ENCODE data around the gene MED13L. TPM values are rescaled to one million over a fixed set of nuclear protein-coding genes. Genes with fewer than 3 reads are reported as not detected.

MED13L gene
- total RNA-seq, 2 experiments from 2014 or later, result 25.7 to 40.1 TPM

- Histone ChIP-seq H4K20me1 (ENCODE audit: insufficient read depth, low read length) (peaks cover 2% of the 10 kb centered on the region; the same call in 1 of the 2 replicates), H2AFZ (ENCODE audit: low read length) (no peak overlapping the region), H3K9me2 (ENCODE audit: insufficient read depth, low read length) (no peaks in the 10 kb centered on the region), H3K27ac (ENCODE audit: low read depth, low read length, poor library complexity, severe bottlenecking) (no peak overlapping the region), H3K36me3 (ENCODE audit: insufficient read depth, low read length) (no peaks in the 10 kb centered on the region), H3K4me3 (ENCODE audit: low read depth, low read length, poor library complexity, severe bottlenecking) (no peak overlapping the region), H3K4me1 (ENCODE audit: insufficient read depth, low read length, poor library complexity, severe bottlenecking) (no peaks in the 10 kb centered on the region), H3K79me2 (ENCODE audit: insufficient read depth, low read depth, low read length) (no peaks in the 10 kb centered on the region), H3K4me2 (ENCODE audit: low read length) (no peak overlapping the region), H3K9me3 (ENCODE audit: low read length) (no peaks in the 10 kb centered on the region)
- TF ChIP-seq EZH2phosphoT487 (IDR thresholded peaks at IDR 0.05; ENCODE audit: borderline replicate concordance, low read depth, low read length) (no peak), CTCF (conservative IDR thresholded peaks at IDR 0.05; ENCODE audit: low read length) (no peak)
- BruUV-seq (replicated peaks), result no TSS peak
- intact Hi-C loops (cut with micrococcal nuclease; ENCODE audit: unreplicated experiment), result no loop called here
- POLR2A ChIA-PET, result interaction anchor here (0.6 to 1.0 kb wide), 3 partner anchors 30 to 163 kb away, joined by 3 read pairs; no protein-coding TSS in a partner anchor
- DNase-seq (ENCODE audit: low spot score), result no peak
- CTCF ChIA-PET (ENCODE audit: unreplicated experiment), result no interaction called here
Measured at GRCh38 chr12:116094475-116094874, 183.0 kb downstream of the MED13L start.

GRCh38 chr12:116093915-116094314, 183.6 kb downstream of the MED13L start:
- no peak for DNase-seq (ENCODE audit: low spot score)
- BruUV-seq (replicated peaks), result TSS peak; percentile 22
- TF ChIP-seq CTCF (conservative IDR thresholded peaks at IDR 0.05; ENCODE audit: low read length) (no peak), EZH2phosphoT487 (IDR thresholded peaks at IDR 0.05; ENCODE audit: borderline replicate concordance, low read depth, low read length) (no peak)
- no peak overlapping the region for H3K4me2 ChIP-seq (ENCODE audit: low read length)
- no peaks in the 10 kb centered on the region for H3K79me2 ChIP-seq (ENCODE audit: insufficient read depth, low read depth, low read length)
- H3K9me3 ChIP-seq (ENCODE audit: low read length), result no peaks in the 10 kb centered on the region
- H3K36me3 ChIP-seq (ENCODE audit: insufficient read depth, low read length), result no peaks in the 10 kb centered on the region
- no peaks in the 10 kb centered on the region for H3K4me1 ChIP-seq (ENCODE audit: insufficient read depth, low read length, poor library complexity, severe bottlenecking)
- H2AFZ ChIP-seq (ENCODE audit: low read length), result no peak overlapping the region
- CTCF ChIA-PET (ENCODE audit: unreplicated experiment), result no interaction called here
- no peaks in the 10 kb centered on the region for H3K9me2 ChIP-seq (ENCODE audit: insufficient read depth, low read length)
- no peak overlapping the region for H3K27ac ChIP-seq (ENCODE audit: low read depth, low read length, poor library complexity, severe bottlenecking)
- H4K20me1 ChIP-seq (ENCODE audit: insufficient read depth, low read length), result peaks cover 2% of the 10 kb centered on the region; the same call in 1 of the 2 replicates
- POLR2A ChIA-PET, result interaction anchor here (1.0 kb wide), 1 partner anchor 30 kb away, joined by 3 read pairs; no protein-coding TSS in a partner anchor
- intact Hi-C loops (cut with micrococcal nuclease; ENCODE audit: unreplicated experiment), result no loop called here
- no peak overlapping the region for H3K4me3 ChIP-seq (ENCODE audit: low read depth, low read length, poor library complexity, severe bottlenecking)

GRCh38 chr12:116092776-116093175, 184.7 kb downstream of the MED13L start:
- Histone ChIP-seq H3K9me3 (ENCODE audit: low read length) (no peaks in the 10 kb centered on the region), H3K4me2 (ENCODE audit: low read length) (no peak overlapping the region), H3K27ac (ENCODE audit: low read depth, low read length, poor library complexity, severe bottlenecking) (no peak overlapping the region), H3K4me3 (ENCODE audit: low read depth, low read length, poor library complexity, severe bottlenecking) (no peak overlapping the region), H3K36me3 (ENCODE audit: insufficient read depth, low read length) (no peaks in the 10 kb centered on the region), H4K20me1 (ENCODE audit: insufficient read depth, low read length) (peaks cover 2% of the 10 kb centered on the region; the same call in 1 of the 2 replicates), H3K79me2 (ENCODE audit: insufficient read depth, low read depth, low read length) (no peaks in the 10 kb centered on the region), H2AFZ (ENCODE audit: low read length) (no peak overlapping the region), H3K4me1 (ENCODE audit: insufficient read depth, low read length, poor library complexity, severe bottlenecking) (no peaks in the 10 kb centered on the region), H3K9me2 (ENCODE audit: insufficient read depth, low read length) (no peaks in the 10 kb centered on the region)
- ChIA-PET POLR2A (no interaction called here), CTCF (ENCODE audit: unreplicated experiment) (no interaction called here)
- intact Hi-C loops (cut with micrococcal nuclease; ENCODE audit: unreplicated experiment), result no loop called here
- BruUV-seq (replicated peaks), result no TSS peak
- DNase-seq (ENCODE audit: low spot score), result no peak
- TF ChIP-seq EZH2phosphoT487 (IDR thresholded peaks at IDR 0.05; ENCODE audit: borderline replicate concordance, low read depth, low read length), result no peak
- no peak for TF ChIP-seq CTCF (conservative IDR thresholded peaks at IDR 0.05; ENCODE audit: low read length)

All from OCI-LY7 (cell line).